ENCODE data around the gene STAT5A.

- TF ChIP-seq CTCF (IDR thresholded peaks at IDR 0.05) (no peak), MAX (CRISPR knock-in tag; IDR thresholded peaks at IDR 0.05) (no peak), TP53 (CRISPR knock-in tag; IDR thresholded peaks at IDR 0.05) (no peak), USF2 (CRISPR knock-in tag; IDR thresholded peaks at IDR 0.05) (no peak), NR2C2 (CRISPR knock-in tag; IDR thresholded peaks at IDR 0.05) (no peak), CBFB (CRISPR knock-in tag; IDR thresholded peaks at IDR 0.05; ENCODE audit: low read depth) (no peak), SMAD3 (CRISPR knock-in tag; IDR thresholded peaks at IDR 0.05; ENCODE audit: borderline replicate concordance) (no peak), ZNF138 (CRISPR knock-in tag; conservative IDR thresholded peaks at IDR 0.05) (no peak), ETV6 (CRISPR knock-in tag; IDR thresholded peaks at IDR 0.05) (no peak)
Observed at GRCh38 chr17:42270170-42270535, 18.1 kb upstream of the STAT5A start.

Measured in WTC11 (cell line).